SIG-M5 treated with dmso at 0.1 percent for 504 hours (cell line): ENCODE data around the gene SLC8B1.

Experiments used
- DNase-seq: peaks from one replicate; lab custom pipeline; 2025; ENCODE audit not compliant: unreplicated experiment; lab: John Stamatoyannopoulos, UW

Gene SLC8B1

DNA sequence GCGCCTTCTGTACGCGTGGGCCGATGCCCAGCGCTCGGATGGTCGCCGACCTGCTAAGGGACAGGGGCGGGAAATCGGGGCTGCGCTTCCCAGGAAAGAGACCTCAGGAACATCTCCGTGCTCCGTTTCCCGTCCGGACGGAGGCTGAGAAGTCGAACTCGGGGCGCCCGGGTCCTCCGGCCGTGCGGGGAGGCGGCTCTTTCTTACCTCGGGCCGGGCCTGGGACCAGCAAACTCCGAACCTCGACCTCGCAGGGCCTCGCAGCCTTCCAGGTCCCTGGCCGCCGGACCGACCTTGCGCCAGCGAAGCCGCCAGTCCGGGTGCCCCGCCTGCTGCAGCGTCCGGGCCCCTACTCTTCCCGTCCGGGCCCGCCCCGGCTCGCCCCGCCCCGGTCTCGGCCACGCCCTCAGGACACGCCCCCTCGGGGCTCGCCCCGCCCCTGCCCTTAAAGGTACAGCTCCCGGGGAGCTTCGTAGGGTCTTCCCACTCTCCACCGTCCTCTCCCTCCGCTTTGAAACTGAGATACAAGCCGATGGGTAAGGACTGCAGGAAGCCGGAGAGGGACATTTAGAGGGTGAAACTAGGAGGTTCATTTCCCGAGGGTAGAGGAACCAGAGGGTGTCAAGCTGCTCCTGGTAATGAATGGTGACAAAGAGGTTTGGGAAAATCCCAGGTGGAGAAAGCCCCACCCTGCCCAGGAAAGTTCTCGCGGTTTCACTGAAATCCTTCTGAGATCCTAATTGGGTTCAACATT, at the start of gene SLC8B1:
Gene SLC8B1, minus strand, starts transcription at position 324 of the 754 bp plus-strand sequence. CDS start 2,231 bp downstream, outside the sequence.
- DNase-seq = peak; percentile 65

DNA sequence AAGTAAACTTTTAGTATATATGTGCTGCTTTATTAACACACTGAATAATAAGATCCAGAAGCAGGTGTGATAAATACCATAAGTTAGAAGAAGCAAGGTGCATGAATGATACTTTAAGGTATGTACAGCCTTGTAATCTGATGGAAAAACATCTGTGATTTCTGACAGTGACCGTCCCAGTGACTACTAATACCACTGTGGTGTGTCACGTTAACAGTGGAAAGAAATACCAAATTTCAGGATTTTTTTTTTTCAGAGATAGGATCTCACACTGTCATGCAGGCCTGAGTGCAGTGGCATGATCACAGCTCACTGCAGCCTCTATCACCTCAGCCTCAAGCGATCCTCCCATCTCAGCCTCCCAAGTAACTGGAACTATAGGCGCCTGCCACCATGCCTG, 47.3 kb upstream of the SLC8B1 start:
- no peak for DNase-seq

- no peak for DNase-seq
Observed at GRCh38 chr12:113381220-113381619, 46.3 kb upstream of the SLC8B1 start.

GRCh38 chr12:113378291-113378690, 43.4 kb upstream of the SLC8B1 start:
- no peak for DNase-seq

DNA sequence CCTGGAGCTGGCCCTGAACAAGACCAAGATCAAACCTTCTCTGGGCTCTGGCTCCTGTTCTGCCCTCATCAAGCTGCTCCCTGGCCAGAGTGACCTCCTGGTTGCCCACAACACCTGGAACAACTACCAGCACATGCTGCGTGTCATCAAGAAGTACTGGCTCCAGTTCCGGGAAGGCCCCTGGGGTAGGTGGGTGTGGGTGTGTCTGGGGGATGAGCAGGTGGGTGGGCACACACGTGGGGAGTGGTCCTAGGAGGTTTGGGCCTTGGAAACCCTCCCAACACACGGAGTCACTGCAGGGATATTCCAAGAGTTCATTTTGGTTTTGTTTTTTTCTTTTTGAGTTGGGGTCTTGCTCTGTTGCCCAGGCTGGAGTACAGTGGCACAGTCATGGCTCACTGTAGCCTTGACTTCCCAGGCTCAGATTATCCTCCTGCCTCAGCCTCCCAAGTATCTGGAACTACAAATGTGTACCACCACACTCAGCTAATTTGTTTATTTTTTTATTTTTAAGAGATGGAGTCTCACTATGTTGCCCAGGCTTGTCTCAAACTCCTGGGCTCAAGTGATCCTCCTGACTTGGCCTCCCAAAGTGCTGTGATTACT, 40.0 kb upstream of the SLC8B1 start:
- no peak for DNase-seq

DNA sequence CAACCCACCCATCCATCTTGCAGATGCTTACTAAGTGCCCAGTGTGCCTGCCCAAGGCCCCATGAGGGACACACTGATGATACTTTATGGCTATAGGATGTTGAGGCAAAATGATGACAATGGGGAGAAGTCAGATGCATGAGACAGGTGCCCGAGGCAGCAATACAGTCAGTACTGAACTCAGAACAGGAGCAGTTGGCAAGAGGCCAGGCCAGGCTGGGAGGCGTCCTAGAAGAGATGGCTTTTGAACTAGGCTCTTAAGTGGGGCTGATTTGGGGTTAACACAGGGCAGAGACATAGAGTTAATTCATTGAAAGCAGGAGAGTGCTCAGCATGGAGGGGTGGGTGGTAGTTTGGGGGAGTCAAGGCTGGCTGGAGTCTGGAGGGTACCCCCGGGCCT, 39.1 kb upstream of the SLC8B1 start:
- no peak for DNase-seq

- no peak for DNase-seq
Observed at GRCh38 chr12:113373440-113373839, 38.5 kb upstream of the SLC8B1 start.

DNA sequence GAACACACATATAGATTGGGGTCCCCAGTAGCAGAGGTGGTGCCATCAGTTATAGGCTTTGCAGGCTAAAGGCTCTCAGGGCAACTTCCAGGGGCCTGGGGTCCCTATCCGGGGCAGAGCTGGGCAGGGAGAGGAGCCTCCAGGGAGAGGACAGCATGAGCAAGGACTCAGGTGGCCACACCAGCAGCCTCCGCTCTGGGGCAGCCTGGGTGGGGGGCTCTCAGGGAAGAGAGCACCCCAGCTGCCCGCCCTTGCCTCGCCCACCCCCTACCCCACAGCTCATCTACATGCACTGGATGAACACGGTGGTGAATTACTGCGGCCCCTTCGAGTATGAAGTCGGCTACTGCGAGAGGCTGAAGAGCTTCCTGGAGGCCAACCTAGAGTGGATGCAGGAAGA, 37.5 kb upstream of the SLC8B1 start:
- DNase-seq = no peak

DNA sequence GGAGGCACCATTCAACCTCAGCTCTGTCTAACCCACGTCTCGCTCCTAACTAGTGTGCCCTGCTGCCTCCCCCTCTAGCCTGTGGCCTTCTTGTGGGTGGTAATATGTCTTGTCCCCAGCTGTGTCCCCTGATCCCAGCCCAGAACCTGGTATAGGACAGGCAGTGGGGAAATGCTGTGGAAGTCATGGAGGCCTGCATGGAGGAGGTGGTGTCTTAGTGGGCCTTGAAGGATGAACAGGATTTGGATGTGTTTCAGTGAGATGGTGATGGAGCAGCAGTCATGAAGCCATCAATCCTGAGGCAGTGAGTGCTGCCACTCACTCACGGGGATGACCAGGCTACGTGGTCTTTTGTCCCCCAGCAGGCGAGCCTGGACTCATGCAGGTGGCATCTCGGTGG, 36.9 kb upstream of the SLC8B1 start:
- no peak for DNase-seq

DNA sequence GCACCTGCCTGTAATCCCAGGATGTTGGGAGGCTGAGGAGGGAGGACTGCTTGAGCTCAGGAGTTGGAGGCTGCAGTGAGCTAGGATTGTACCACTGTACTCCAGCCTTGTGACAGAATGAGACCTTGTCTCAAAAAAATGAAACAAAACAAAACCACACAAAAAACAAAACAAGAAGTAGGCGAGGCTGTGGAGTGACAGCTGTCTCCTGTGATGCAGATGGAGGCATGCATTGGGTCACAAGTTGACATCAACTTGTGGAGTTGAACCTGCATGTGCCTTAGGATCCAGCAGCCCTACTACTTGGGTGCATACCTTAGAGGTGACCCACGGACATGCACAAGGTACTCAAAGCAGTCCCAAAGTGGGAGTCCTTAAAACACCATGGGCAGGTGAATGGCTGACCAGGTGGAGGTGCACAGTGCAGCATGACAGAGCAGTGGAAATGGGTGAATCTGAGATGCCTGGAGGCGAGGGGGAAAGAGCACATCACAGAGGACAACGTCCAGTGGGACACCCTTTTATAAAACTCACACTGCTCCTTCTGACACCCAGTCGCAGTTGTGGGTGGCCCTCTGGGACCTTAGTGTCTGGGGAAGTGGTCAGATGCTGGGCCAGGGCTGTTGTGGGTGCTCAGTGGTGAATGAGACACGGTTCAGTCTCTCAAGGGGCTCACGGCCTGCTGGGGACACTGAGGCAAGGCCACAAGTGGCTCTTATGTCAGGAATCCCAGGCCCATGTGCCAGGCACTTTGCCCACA, 36.2 kb upstream of the SLC8B1 start:
- DNase-seq = no peak

DNA sequence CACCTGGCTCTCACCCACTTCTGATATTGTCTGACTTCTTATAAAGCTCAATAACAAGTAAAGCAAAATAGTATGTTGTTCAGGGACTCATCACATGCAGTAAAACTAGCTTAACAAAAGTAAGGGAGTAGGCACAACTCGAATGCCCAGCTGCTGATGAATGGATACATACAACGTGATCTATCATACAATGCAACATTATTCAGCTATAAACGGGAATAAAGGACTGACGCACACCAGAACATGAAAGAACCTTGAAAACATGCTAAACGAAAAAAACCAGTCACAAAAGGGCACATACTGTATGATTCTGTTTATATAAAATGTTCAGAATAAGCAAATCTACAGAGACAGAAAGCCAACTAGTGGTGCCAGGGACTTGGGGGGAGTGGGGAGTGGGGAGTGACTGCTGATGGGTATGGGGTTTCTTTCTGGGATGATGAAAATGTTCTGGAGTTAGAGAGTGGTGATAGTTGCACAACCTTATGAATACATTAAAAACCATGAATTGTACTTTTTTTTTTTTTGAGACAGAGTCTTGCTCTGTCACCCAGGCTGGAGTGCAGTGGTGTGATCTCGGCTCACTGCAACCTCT, 34.6 kb upstream of the SLC8B1 start:
- no peak for DNase-seq

DNA sequence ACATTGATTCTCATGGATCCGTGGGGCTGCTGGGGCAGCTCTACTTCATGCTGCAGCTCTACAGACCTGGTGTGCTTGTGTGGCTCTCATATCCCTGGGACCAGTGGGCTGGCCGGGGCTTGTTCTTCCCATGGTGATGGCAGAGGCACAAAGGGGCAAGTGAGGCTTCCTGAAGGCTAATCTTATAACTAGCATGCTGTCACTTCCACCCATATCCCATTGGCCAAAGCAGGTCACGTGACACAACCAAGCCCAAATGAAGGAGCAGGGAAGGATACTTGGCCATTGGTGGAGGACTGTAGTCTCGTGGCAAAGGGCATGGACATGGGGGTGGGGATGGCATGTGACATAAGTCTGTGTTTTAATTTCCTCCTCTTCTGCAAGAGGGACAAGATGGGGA, 33.4 kb upstream of the SLC8B1 start:
- no peak for DNase-seq

- no peak for DNase-seq
Observed at GRCh38 chr12:113366827-113367226, 31.9 kb upstream of the SLC8B1 start.

DNA sequence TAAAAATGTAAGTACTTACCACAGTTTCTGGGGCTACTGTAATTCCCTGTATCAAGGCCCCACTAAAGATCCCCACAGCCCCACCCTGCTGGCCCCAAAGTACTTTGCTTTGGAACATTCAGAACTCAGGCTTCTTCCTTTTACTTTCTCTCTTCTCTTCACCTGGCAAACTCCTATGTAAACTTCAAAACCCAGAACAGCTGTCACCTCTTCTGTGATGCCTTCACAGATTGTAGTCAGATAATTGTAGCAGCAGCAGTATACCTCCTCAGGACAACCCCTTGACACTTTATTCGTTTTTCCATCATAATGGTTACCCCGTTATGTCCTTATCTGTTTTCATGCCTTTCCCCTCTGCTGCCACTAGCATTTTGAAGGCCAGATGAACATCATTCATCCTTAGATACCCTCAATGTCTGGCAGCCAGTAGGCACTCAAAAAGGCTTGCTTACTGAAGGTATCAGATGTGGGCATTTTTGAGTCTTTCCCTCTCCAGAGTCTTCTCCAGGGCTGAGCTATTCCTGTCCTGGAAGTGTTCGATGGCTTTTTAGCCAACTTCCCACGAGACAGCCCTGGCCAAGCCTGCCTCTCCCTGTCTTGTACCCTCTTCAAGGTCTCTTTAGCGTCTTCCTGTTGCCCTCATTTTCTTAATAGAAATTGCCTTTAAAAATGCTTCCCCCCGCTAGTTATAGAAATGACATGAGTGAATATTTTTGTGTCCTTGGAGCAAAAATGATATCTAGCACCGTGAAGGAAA, 30.9 kb upstream of the SLC8B1 start:
- DNase-seq = no peak

- no peak for DNase-seq
Observed at GRCh38 chr12:113364698-113365097, 29.8 kb upstream of the SLC8B1 start.

DNA sequence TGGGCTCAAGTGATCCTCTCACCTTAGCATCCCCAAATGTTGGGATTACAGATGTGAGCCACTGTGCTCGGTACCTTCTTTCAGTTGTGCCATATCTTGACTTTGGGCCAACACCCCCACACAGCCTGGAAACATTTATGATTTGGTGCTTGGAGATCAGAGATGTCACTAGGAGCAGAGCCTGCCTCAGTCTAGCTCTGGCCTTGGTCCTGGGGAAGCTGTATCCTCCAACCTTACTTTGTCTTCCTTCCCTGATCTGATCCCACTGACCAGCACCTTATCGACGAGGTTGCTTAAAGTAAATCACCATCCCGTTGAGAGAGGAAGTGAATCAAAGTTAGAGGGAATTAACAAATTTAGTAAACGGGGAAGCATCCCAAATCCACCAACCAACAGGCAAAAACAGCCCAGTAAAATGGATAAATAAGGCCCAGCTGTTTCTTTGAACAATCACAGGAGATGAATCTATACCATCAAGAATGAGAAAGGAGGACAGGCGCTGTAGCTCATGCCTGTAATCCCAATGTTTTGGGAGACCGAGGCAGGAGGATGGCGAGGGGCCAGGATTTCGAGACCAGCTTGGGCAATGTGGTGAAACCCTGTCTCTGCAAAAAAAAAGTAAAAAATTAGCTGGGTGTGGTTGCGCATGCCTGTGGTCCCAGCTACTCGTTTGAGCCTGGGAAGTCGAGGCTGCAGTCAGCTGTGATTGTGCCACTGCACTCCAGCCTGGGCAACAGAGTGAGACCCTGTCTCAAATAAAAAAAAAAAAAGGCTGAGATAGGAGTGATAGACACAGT, 26.9 kb upstream of the SLC8B1 start:
- DNase-seq = no peak

- DNase-seq = no peak
Observed at GRCh38 chr12:113359939-113360748, 25.2 kb upstream of the SLC8B1 start.

DNA sequence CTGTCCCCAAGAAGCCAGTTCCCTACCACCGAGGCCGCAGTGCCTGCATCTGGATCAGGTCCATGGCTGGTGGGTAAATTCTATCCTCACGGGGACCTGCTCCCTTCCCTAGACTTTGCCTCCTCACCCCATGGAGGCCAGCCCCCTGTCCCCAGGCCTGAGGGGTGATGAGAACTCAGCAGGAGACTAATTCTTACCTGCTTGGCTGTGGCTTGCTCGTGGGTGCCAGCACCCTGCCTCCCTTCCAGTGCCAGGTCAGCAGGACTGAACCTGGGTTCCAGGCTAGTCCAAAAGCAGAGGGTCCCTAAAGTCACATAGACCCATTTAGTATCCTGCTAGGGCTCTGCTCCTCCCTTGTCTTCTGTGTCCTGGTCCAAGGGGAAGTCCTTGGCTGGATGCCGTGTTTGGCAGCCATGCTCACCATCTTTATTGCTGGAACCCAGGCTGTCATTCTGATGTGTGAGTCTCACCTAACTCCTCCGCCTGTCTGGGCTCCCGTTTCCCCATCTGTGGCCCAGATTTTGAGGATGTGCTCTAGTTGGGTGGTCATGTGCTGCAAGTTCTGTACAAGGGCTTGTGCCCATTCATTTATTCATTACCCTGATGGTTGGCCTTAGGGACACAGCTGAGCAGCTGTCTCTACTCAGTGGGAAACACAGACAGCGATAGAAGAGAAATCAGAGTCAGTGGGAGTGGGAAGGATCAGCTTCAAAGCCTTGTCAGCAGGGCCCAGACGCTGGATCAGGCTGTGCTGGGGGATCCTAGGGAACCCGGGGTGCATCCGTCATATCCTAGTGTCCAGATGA, 24.4 kb upstream of the SLC8B1 start:
- DNase-seq = no peak
